Medulla oblongata (tissue), 1 donor: Measurements from ENCODE around the gene CD2BP2.
"Not testable (repeated sequence)": the region's sequence is repeated elsewhere in the genome, so short reads cannot be mapped to it uniquely, and the experiment has no call there.

ENCODE experiments used
- DNase-seq: peaks from one replicate; pipeline ENCODE4 v3.0.0-alpha.2; 2015; ENCODE audit errors: extremely low spot score

The CD2BP2 gene

DNA sequence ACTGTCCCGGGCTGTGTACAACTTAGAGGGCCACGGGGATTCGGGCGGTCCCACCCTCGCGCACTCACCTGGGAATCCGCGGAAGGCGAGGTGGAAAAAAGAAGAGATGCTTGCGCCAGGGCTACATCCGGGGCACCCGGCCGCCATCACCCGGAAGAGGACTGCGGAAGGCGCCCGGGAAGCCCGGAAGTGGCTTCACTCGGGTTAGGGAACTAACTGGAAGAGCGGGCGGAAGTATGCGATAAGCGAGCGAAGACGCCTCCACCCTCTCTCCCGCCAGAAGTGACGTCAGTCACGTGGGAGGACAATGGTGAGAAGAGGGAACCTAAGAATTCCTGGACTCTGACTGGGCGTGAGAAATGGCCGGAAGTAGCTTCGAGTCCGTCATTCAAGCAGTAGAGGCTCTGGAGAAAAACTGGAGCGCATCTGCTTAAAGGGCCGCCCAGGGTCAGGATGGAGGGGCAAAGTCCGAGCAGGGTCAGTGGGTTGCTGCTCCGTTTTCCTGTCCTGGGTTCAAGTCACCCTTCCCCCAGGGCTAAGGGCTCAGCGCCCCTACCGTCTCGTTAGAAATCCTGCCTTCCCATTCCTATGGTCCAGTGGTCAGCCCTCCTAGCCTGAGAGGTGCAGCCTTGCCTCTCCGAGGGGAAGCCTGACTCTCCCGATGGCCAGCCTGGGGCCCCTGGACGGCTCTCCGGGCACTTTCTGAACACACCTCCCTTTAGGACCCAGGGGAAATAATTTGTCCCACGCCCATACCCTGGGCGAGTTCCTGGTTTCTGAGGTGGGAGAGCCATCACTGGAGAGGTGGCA, at the start of gene CD2BP2:
Gene CD2BP2 (minus strand): TSS at position 165 of the 810 bp plus-strand sequence. CDS start 627 bp downstream, outside the sequence.
- DNase-seq = peak; percentile 100

DNA sequence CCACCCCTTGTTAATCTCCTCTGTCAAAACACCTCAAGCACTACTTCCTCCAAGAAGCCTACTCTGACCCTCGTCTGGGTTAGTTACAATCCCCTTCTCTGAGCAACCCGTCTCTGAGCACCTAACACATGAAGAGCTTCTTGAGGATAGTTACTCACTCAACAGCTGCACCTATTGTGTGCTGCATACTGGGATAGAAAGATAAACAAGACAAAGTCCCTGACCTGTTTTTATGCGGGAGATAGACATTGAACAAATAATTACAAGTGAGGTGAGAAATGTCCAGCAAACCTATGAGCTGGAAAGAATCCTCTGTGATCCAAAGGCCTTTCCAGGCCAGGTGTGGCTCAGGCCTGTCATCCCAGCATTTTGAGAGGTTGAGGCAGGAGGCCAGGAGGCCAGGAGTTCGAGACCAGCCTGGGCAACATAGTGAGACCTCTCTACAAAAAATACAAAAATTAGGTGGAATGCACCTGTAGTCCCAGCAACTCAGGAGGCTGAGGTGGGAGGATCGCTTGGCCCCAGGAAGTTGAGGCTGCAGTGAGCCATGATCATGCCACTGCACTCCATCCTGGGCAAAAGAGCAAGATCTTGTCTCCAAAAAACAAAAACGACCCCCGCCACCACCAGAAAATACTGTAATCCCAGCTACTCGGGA, 46.8 kb upstream of the CD2BP2 start:
- no peak for DNase-seq

DNA sequence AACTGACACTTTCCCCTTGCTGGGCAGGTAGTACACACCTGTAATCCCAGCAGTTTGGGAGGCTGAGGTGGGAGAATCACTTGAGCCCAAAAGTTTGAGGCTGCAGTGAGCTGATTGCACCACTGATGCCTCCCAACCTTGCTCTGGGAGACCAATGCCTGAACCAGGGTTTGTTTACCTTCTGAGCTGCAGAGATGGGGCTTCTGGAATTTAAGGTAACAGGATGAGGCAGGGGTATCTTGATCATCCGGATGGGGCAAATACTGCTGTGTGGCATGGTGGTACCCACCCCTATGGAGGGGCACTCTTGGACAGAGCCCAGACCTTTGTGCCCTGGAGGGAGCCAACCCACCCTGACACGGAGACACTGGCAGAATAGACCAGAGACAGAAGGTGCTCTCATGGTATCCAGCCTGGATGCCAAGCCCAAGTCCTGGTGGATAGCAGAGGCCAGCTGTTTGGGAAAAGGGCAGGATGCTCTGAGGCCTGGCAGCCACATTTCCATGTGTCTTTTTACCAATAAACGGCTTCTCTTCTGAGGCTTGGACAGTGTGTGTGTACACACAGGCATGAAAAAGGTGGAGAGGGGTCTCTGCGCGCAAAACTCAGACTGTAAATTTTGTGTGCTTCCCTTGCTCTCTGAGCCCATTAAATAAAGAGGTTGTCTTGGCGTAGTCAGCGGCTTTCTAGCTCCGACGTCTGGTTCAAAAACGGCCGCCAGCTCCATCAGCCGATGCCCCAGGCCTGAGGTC, 44.5 kb upstream of the CD2BP2 start:
- no peak for DNase-seq

DNA sequence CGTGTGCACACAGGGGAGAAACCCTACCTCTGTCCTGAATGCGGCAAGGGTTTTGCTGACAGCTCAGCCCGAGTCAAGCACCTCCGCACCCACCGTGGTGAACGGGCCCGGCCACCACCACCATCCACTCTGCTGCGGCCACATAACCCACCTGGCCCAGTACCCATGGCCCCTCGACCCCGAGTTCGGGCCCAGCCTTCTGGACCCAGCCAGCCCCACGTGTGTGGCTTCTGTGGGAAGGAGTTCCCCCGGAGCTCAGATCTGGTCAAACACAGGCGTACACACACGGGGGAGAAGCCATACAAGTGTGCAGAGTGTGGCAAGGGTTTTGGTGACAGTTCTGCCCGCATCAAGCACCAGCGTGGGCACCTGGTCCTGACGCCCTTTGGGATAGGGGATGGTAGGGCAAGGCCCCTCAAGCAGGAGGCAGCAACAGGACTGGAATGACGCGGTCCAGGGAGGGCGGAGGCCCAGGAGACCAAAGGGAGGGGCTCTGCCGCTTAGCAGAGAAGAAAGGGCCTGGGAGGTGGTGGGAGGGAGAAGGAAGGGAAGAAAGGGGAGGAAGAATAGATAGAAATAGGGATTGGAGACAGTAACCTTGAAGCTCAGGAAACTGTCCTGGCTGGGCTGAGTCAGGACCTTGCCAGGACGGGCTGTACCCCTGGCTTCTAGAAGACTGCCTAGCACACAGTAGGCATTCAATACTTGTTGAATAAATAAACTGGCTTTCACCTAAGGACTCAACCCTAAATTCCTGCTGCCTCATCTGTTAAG, 43.7 kb upstream of the CD2BP2 start:
- DNase-seq = no peak

DNA sequence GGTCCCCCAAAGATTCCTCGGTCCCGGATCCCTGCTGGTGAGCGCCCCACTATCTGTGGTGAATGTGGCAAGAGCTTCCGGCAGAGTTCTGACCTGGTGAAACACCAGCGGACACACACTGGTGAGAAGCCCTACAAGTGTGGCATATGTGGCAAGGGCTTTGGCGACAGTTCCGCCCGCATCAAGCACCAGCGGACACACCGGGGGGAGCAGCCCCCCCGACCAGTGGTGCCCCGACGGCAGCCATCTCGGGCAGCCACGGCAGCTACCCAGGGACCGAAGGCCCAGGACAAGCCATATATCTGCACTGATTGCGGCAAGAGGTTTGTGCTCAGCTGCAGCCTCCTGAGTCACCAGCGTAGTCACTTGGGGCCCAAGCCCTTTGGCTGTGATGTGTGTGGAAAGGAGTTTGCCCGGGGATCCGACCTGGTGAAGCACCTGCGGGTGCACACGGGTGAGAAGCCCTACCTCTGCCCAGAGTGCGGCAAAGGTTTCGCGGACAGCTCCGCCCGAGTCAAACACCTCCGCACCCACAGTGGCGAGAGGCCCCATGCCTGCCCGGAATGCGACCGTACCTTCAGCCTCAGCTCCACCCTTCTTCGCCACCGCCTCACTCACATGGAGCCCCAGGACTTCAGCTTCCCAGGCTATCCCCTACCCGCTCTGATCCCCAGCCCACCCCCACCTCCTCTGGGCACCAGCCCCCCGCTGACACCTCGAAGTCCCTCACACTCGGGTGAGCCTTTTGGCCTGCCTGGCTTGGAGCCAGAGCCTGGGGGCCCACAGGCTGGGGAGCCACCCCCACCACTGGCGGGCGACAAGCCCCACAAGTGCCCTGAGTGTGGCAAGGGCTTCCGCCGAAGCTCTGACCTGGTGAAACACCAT, 42.9 kb upstream of the CD2BP2 start:
- DNase-seq = no peak

DNA sequence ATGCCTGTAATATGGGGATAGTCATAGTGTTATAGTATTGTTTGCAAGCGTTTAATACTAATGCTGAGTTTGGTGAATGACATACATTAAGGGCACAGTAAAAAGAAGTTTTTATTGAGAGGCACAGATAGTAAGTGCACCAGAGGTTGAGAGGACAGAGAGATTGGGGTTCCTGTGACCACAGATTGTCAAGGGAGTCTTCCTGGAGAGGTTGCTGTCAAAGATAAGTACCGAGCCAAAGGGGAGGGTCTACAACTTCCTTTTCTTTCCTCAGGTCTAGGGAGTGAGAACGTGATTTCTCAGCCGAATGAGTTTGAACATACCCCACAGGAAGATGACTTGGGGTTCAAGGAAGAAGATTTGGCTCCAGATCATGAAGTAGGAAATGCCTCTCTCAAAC, 41.9 kb upstream of the CD2BP2 start:
- no peak for DNase-seq

DNA sequence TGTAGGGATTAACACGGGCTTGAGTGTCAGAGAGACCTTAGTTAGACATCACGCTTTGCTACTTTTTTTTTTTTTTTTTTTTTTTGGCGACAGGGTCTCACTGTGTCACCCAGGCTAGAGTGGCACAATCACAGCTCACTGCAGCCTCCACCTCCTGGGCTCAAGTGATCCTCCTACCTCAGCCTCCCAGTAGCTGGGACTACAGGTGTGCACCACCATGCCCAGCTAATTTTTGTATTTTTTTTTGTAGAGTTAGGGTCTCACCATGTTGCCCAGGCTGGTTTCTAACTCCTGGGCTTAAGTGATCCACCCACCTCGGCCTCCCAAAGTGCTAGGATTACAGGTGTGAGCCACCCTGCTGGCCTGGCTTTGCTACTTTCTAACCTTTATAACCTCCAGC, 41.5 kb upstream of the CD2BP2 start:
- not testable (repeated sequence) for DNase-seq

DNA sequence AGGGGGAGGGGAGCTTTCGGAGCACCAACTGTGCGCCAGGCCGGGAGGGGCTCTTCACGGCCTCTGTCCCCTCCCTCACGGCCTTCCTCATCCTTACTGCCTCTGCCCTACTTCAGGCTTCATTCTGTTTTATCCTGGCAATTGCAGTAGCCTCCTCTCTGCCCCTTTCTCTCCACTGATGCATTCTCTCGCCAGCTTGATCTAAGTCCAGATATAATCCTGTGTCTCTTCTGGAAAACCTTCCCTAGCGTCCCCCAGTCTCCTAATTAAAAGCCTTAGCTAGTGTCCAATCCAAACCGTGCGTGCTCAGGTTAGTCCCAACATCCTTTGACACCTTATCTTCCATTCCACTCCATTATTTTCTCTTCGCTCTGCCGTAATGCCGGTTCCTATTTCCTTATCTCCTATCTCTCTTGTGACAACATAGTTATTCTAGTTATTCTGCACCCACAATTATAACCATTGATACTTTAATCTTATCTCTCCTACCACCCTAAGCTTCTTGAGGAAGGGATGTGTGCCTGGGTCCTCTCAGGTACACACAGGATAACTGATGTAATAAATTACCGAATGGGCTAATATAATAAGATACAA, 41.0 kb upstream of the CD2BP2 start:
- no peak for DNase-seq

DNA sequence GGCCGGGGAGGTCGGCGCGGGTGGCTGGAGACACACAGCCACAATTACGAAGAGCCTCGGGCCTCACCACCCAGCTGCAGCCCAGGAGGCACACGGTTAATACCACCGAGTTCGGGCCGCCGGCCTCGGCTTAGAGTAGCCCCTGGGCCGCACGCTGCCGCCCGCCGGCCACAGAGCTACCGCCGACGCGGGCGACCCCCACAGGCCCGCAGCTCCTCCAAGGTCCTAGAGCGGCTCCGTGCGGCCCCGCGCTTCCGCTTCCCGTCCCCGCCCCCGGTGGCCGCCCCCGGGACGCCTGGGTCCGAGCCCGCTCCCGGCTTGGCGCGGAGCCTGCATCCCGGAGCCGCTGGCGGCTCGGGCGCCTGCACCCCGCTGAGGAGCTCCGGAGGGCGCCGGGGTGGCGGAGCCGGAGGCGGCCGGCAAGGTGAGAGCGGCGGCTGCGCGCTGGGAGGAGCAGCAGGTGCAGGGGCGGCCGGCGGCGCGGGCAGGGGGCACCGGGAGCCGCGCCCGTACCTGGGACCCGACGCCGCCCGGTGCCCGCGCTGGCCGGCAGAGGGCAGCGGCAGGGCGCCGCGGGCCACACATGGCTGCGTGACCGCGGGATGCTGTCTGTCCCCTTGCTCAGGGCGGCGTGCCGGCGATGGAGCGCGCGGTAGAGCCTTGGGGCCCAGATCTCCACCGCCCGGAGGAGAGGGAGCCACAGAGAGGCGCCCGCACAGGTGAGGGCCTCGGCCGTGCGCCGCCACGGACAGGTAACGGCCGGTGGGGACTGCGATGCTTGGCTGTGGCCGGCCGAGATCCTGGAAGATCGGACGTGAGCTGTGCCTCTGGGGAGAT, 40.3 kb upstream of the CD2BP2 start, which contains the start of gene ZNF48:
Gene ZNF48 (plus strand): TSS at position 266 of the 837 bp plus-strand sequence. CDS start 375 bp downstream, at position 641.
- DNase-seq = peak; percentile 93

DNA sequence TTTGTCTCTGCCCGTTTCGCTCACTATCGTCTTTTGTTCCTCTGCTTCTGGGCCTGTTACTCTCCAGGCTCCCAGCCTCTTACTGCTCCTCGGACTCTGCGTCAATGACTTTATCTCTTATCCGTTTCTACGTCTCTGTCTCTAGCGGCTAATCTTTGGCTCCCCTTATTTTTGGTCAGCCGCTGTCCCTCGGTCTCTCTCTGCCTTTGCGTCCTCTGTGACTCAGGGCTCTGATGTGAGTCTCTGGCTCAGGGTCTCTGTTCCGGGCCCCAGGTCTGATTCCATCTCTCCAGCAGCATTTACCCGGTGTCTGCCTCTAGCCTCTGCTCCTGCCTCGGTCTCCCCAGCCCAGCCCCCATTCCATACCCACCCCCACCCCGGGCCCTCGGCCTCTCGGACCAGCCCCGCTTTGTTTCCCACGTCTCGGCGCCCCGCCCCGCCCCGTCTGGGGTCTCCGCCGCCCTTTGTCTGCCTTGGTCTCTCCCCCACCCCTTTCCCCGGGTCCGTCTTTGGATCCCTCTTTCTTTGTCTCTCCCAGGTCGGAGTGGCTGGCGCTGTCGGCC, 39.6 kb upstream of the CD2BP2 start:
- DNase-seq = no peak

DNA sequence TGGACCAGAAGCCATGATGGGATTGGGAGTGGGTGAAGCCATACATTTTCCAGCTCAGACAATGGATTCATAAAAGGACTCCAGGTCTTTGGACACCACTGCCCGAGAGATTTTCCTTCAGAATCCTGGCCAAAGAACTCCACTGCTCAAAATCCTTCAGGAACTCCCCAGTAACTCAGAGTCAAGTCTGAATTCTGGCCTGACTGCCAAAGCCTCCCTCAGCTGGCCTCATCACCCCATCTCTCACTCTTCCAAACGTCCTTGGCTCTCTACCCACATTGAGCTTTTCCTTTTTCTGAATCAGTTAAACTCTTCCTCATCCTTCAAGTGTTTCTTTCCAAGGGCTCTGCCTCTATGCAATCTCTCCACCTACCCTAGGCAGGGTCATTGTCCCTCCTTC, 28.4 kb upstream of the CD2BP2 start:
- no peak for DNase-seq

DNA sequence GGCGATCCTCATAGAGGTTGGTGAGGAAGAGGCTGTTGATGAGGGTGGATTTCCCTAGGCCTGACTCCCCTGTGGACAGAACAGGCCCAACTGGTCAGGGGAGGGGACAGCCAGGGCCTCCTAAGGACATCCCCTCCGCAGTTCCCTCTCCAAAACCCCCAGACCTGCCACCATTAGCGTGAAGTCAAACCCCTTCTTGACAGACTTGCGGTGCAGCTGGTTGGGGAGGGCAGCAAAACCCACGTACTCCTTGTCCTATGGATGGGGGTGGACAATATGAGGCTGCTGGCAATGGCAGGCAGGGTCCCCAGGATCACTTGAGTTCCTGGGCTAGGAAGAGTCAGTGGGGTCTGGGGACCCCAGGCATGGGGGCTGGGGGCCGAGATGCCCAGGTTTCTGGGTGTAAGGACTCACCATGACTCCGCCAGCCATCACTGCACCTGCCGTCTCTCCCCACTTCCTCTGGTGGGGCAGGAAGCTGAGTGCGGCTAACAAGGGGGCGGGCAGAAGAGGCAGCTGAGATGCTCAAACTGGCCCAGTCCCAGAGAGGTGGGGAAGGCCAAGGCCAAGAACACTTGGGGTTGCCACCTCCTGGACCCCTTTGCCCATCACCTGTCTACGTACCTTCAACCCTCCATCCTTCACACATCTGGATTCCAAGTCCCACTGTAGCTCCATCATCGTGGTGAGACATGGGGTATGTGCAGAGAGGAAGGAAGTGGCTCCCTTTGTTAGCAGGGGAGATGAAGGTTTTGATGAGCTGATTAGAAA, 27.2 kb upstream of the CD2BP2 start, which contains the start of gene SEPTIN1:
Gene SEPTIN1 (minus strand): TSS at position 451 of the 771 bp plus-strand sequence. CDS start 19 bp downstream, at position 432.
- DNase-seq = no peak

DNA sequence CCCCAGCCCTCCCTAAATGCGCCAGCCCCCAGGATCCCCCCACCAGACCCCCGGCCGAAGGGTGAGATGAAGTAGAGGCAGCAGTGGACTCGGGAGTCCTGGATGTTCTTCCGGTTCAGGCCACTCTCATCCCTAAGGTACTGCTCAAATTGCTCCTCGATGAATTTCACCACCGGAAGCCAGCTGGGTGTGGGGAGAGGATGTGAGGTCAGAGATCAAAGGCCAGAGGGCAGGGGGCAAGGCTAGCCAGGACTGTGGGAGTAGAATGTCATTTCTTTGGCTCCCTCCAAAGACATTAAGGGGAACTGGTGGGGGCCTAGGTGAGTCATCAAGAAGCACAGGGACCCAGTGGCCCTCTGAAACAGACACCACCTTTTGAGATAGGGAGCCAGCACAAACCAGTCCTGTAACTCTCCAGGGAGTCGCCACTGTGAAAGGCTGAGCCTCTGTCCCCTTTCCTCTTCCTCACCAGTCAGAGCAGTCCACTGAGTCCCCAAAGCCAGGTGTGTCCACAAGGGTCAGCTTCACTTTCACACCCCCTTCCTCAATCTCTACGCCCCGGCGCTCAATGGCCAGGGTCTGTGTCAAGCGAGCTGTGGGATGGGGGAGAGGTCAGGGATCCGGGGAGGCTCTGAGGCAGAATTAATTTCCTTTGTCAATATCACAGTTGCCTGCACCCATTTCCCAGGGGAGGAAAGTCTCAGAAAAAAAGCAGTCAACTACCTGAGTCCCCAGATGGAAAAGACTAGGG, 26.4 kb upstream of the CD2BP2 start:
- DNase-seq = no peak

DNA sequence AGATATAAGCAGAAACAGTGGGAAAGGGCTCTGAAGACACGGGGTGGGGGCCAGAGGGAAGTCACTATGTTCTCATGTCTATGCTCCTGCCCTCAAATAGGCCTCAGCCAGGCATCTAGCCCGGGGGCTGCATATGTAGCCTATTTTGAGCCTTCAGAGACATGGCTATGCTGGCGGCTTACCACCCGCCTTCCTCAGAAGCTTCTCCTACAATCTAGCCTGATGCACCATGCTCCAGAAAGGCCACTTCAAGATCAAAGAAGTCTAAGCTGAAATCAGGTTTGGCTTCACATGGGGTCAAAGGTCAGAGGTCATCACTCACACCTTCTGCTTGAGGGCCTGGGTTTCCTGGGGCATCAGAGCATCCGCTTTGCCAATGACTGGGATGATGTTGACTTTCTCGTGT, 25.7 kb upstream of the CD2BP2 start:
- DNase-seq = no peak

DNA sequence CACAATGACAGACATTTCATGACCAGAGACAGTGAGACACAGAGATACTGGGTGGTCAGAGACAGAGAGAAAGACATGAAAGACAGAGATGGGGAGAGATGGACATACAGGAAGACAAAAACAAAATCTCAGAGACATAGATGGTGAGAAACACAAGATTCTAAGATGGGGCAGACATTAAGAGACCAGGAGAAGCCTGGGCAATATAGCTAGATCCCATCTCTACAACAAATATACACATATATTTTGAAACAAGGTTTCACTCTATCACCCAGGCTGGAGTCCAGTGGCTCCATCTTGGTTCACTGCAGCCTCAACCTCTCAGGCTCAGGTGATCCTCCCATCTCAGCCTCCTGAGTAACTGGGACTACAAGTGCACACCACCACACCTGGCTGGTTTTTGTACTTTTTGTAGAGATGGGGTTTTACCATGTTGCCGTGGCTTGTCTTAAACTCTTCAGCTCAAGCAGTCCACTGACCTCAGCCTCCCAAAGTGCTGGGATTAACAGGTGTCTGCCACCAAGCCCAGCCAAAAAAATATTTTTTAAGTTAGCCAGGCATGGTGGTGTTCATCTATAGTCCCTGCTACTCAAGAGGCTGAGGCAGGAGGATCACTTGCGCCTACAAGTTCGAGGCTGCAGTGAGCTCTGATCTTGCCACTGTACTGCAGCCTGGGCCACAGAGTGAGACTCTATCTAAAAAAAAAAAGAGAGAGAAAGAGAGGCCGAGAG, 25.1 kb upstream of the CD2BP2 start:
- no peak for DNase-seq

DNA sequence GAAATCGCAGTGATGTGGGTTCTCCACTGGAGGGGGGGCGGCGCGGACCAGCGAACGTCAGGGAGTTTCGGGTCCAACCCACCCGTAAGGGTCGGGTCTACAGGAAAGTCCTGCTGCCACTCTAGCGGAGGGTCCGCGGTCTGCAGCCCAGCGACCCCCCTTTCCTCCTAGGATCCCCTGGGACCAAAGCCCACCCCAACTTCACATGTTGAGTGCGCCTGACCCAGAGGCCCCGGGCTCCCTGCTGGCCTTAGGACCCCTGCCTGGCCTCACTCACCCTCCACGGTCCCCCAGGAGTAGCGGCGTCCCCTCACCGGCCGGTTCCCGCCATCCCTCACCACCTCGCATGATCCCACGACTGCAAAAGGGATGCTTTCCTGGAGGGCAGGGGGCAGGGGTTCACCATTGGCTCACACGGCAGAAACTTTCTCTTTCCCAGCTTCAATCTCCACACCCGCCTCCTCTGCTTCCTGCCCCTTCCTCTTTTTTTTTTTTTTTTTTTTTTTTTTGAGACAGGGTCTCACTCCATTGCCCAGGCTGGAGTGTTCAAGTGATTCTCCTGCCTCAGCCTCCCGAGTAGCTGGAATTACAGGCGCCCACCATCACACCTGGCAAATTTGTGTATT, 24.2 kb upstream of the CD2BP2 start:
- DNase-seq = no peak
